ENCODE results near the gene CEMIP. TPM values are rescaled to one million over a fixed set of nuclear protein-coding genes. Genes with fewer than 3 reads are reported as not detected.

CEMIP gene
- total RNA-seq, 1 experiment from 2014 or later: 0.07 TPM

- intact Hi-C loops (cut with micrococcal nuclease; ENCODE audit: unreplicated experiment): no loop called here
- no peak for DNase-seq
- CTCF ChIA-PET: no interaction called here
- Mint-ChIP-seq H3K36me3 (ENCODE audit: insufficient read depth, unreplicated experiment) (no peaks in the 10 kb centered on the region), H3K27ac (ENCODE audit: unreplicated experiment) (no peak overlapping the region), H3K27me3 (ENCODE audit: insufficient read depth, unreplicated experiment) (peaks cover 12% of the 10 kb centered on the region), H3K9me3 (ENCODE audit: unreplicated experiment) (no peaks in the 10 kb centered on the region), H3K4me3 (ENCODE audit: unreplicated experiment) (no peak overlapping the region), H3K4me1 (ENCODE audit: low read depth, unreplicated experiment) (no peaks in the 10 kb centered on the region)
- Histone ChIP-seq H3K4me1 (no peaks in the 10 kb centered on the region), H3K27me3 (replicated peaks; ENCODE audit: control insufficient read depth, insufficient read depth, low read length) (no peaks in the 10 kb centered on the region), H3K36me3 (ENCODE audit: control insufficient read depth, insufficient read depth, low read length) (no peaks in the 10 kb centered on the region), H3K9me3 (no peaks in the 10 kb centered on the region), H3K4me3 (ENCODE audit: low read depth, low read length) (no peak overlapping the region)
- no TSS peak for BruUV-seq (replicated peaks)
- POLR2A ChIA-PET: no interaction called here
- TF ChIP-seq CTCF (IDR thresholded peaks at IDR 0.05; ENCODE audit: insufficient read depth in 1 of 2, low read depth in 1 of 2, low read length in 1 of 2, severe bottlenecking in 1 of 2, unreplicated experiment in 1 of 2): no peak
These were observed 97.1 kb downstream of the CEMIP start for GRCh38 chr15:80876348-80876674.

GRCh38 chr15:80878242-80878866 lies 99.2 kb downstream of the CEMIP start:
- H3K9me3 Mint-ChIP-seq (ENCODE audit: unreplicated experiment): no peaks in the 10 kb centered on the region
- POLR2A ChIA-PET: no interaction called here
- no peaks in the 10 kb centered on the region for H3K4me1 ChIP-seq

GRCh38 chr15:80878867-80879250 lies 99.7 kb downstream of the CEMIP start:
- Mint-ChIP-seq H3K9me3 (ENCODE audit: unreplicated experiment) (no peaks in the 10 kb centered on the region), H3K36me3 (ENCODE audit: insufficient read depth, unreplicated experiment) (no peaks in the 10 kb centered on the region), H3K27me3 (ENCODE audit: insufficient read depth, unreplicated experiment) (peaks cover 16% of the 10 kb centered on the region), H3K27ac (ENCODE audit: unreplicated experiment) (no peak overlapping the region), H3K4me1 (ENCODE audit: low read depth, unreplicated experiment) (no peaks in the 10 kb centered on the region), H3K4me3 (ENCODE audit: unreplicated experiment) (no peak overlapping the region)
- no peaks in the 10 kb centered on the region; the same call in 1 of the 2 replicates for H3K27me3 ChIP-seq (replicated peaks; ENCODE audit: control insufficient read depth, insufficient read depth, low read length)
- CTCF ChIA-PET: no interaction called here
- DNase-seq: no peak
- intact Hi-C loops (cut with micrococcal nuclease; ENCODE audit: unreplicated experiment): no loop called here
- H3K9me3 ChIP-seq: no peaks in the 10 kb centered on the region
- no peaks in the 10 kb centered on the region for H3K36me3 ChIP-seq (ENCODE audit: control insufficient read depth, insufficient read depth, low read length)
- H3K4me3 ChIP-seq (ENCODE audit: low read depth, low read length): no peak overlapping the region
- no peak for TF ChIP-seq CTCF (IDR thresholded peaks at IDR 0.05; ENCODE audit: insufficient read depth in 1 of 2, low read depth in 1 of 2, low read length in 1 of 2, severe bottlenecking in 1 of 2, unreplicated experiment in 1 of 2)
- BruUV-seq (replicated peaks): no TSS peak
- POLR2A ChIA-PET: no interaction called here
- H3K4me1 ChIP-seq: no peaks in the 10 kb centered on the region

More at GRCh38 chr15:80878242-80878866, 99.2 kb downstream of the CEMIP start:
- CTCF ChIA-PET: no interaction called here
- intact Hi-C loops (cut with micrococcal nuclease; ENCODE audit: unreplicated experiment): no loop called here
- no peak overlapping the region for H3K4me3 ChIP-seq (ENCODE audit: low read depth, low read length)
- no peak for TF ChIP-seq CTCF (IDR thresholded peaks at IDR 0.05; ENCODE audit: insufficient read depth in 1 of 2, low read depth in 1 of 2, low read length in 1 of 2, severe bottlenecking in 1 of 2, unreplicated experiment in 1 of 2)
- H3K27me3 ChIP-seq (replicated peaks; ENCODE audit: control insufficient read depth, insufficient read depth, low read length): no peaks in the 10 kb centered on the region; the same call in 1 of the 2 replicates
- no peaks in the 10 kb centered on the region for H3K4me1 Mint-ChIP-seq (ENCODE audit: low read depth, unreplicated experiment)
- H3K36me3 ChIP-seq (ENCODE audit: control insufficient read depth, insufficient read depth, low read length): no peaks in the 10 kb centered on the region
- H3K27me3 Mint-ChIP-seq (ENCODE audit: insufficient read depth, unreplicated experiment): peaks cover 16% of the 10 kb centered on the region
- H3K27ac Mint-ChIP-seq (ENCODE audit: unreplicated experiment): no peak overlapping the region
- no peaks in the 10 kb centered on the region for H3K9me3 ChIP-seq
- no TSS peak for BruUV-seq (replicated peaks)
- no peak for DNase-seq
- H3K4me3 Mint-ChIP-seq (ENCODE audit: unreplicated experiment): no peak overlapping the region
- no peaks in the 10 kb centered on the region for H3K36me3 Mint-ChIP-seq (ENCODE audit: insufficient read depth, unreplicated experiment)
